Measurements from ENCODE around the gene MAN1C1.

GRCh38 chr1:25766721-25767436, 150.3 kb downstream of the MAN1C1 start:
- no peak for TF ChIP-seq CTCF (IDR thresholded peaks at IDR 0.05; ENCODE audit: poor library complexity, severe bottlenecking)
- TF ChIP-seq SMC3 (conservative IDR thresholded peaks at IDR 0.05; ENCODE audit: poor library complexity): no peak
- no peak for TF ChIP-seq TAF1 (IDR thresholded peaks at IDR 0.05; ENCODE audit: low read depth)
- no peak for TF ChIP-seq POLR2AphosphoS5 (IDR thresholded peaks at IDR 0.05)
- no peak for TF ChIP-seq EP300 (conservative IDR thresholded peaks at IDR 0.05; ENCODE audit: poor library complexity, severe bottlenecking)
